ENCODE data around the gene IL20. TPM values are rescaled to one million over a fixed set of nuclear protein-coding genes. Genes with fewer than 3 reads are reported as not detected.

Gene IL20
- total RNA-seq, 4 donors from 2014 or later: 40.6 TPM; not detected in 3

GRCh38 chr1:206839857-206840256 is 25.6 kb upstream of the IL20 start:
- no peak overlapping the region for H3K4me3 ChIP-seq
- no peaks in the 10 kb centered on the region for H3K27me3 ChIP-seq
- intact Hi-C loops (cut with DNase I; ENCODE audit: low total_unique reads): no loop called here
- TF ChIP-seq, protein P1, sequence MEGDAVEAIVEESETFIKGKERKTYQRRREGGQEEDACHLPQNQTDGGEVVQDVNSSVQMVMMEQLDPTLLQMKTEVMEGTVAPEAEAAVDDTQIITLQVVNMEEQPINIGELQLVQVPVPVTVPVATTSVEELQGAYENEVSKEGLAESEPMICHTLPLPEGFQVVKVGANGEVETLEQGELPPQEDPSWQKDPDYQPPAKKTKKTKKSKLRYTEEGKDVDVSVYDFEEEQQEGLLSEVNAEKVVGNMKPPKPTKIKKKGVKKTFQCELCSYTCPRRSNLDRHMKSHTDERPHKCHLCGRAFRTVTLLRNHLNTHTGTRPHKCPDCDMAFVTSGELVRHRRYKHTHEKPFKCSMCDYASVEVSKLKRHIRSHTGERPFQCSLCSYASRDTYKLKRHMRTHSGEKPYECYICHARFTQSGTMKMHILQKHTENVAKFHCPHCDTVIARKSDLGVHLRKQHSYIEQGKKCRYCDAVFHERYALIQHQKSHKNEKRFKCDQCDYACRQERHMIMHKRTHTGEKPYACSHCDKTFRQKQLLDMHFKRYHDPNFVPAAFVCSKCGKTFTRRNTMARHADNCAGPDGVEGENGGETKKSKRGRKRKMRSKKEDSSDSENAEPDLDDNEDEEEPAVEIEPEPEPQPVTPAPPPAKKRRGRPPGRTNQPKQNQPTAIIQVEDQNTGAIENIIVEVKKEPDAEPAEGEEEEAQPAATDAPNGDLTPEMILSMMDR (IDR thresholded peaks at IDR 0.05): no peak
- no peak for TF ChIP-seq POLR2A (IDR thresholded peaks at IDR 0.05)
- H3K27ac ChIP-seq: no peak overlapping the region
- H3K36me3 ChIP-seq: no peaks in the 10 kb centered on the region
- H3K9me3 ChIP-seq: no peaks in the 10 kb centered on the region
- DNase-seq: no peak
- no peaks in the 10 kb centered on the region for H3K4me1 ChIP-seq

- Histone ChIP-seq H3K27me3 (no peaks in the 10 kb centered on the region), H3K4me1 (no peaks in the 10 kb centered on the region), H3K4me3 (no peak overlapping the region), H3K9me3 (no peaks in the 10 kb centered on the region), H3K27ac (no peak overlapping the region), H3K36me3 (no peaks in the 10 kb centered on the region)
- no peak for DNase-seq
- intact Hi-C loops (cut with DNase I; ENCODE audit: low total_unique reads): no loop called here
- no peak for TF ChIP-seq POLR2A (IDR thresholded peaks at IDR 0.05)
- TF ChIP-seq, protein P1 (IDR thresholded peaks at IDR 0.05): no peak
Observed at GRCh38 chr1:206841609-206842323, 23.7 kb upstream of the IL20 start.

DNA sequence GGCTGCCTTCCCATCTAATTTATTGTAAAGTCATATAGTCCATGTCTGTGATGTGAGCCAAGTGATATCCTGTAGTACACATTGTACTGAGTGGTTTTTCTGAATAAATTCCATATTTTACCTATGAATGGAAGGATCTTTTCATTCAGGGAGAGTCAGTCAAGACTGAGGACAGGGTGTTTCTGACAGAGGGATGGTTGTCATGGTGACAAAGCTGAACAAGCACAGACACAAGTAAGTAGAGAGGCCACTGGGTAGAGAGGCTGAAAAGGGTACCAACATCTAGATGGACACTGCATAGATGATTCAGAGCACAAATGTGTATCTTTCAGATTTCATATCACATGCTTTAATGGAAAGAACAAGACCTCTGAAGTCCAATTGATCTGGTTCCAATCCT is 22.6 kb upstream of the IL20 start:
- Histone ChIP-seq H3K4me1 (no peaks in the 10 kb centered on the region), H3K4me3 (no peak overlapping the region), H3K9me3 (no peaks in the 10 kb centered on the region), H3K27ac (no peak overlapping the region), H3K27me3 (no peaks in the 10 kb centered on the region), H3K36me3 (no peaks in the 10 kb centered on the region)
- no peak for DNase-seq
- no peak for TF ChIP-seq POLR2A (IDR thresholded peaks at IDR 0.05)
- TF ChIP-seq, protein P1 (IDR thresholded peaks at IDR 0.05): no peak
- intact Hi-C loops (cut with DNase I; ENCODE audit: low total_unique reads): no loop called here

GRCh38 chr1:206843626-206844025 is 21.8 kb upstream of the IL20 start:
- Histone ChIP-seq H3K27ac (no peak overlapping the region), H3K27me3 (no peaks in the 10 kb centered on the region), H3K4me3 (no peak overlapping the region), H3K36me3 (no peaks in the 10 kb centered on the region), H3K9me3 (no peaks in the 10 kb centered on the region), H3K4me1 (no peaks in the 10 kb centered on the region)
- intact Hi-C loops (cut with DNase I; ENCODE audit: low total_unique reads): no loop called here
- DNase-seq: no peak
- TF ChIP-seq POLR2A (IDR thresholded peaks at IDR 0.05): no peak
- TF ChIP-seq, protein P1 (IDR thresholded peaks at IDR 0.05): no peak

GRCh38 chr1:206846487-206846886 is 18.9 kb upstream of the IL20 start:
- TF ChIP-seq, protein P1 (IDR thresholded peaks at IDR 0.05): no peak
- no peak for TF ChIP-seq POLR2A (IDR thresholded peaks at IDR 0.05)
- Histone ChIP-seq H3K27ac (no peak overlapping the region), H3K27me3 (no peaks in the 10 kb centered on the region), H3K36me3 (no peaks in the 10 kb centered on the region), H3K4me3 (no peak overlapping the region), H3K9me3 (no peaks in the 10 kb centered on the region), H3K4me1 (no peaks in the 10 kb centered on the region)
- intact Hi-C loops (cut with DNase I; ENCODE audit: low total_unique reads): no loop called here
- DNase-seq: no peak
